ENCODE results near the gene AMBRA1. TPM values are rescaled to one million over a fixed set of nuclear protein-coding genes. Genes with fewer than 3 reads are reported as not detected.
A peak's percentile ranks its signal among the peaks of the same experiment; 100 is the strongest.

Gene AMBRA1, protein sequence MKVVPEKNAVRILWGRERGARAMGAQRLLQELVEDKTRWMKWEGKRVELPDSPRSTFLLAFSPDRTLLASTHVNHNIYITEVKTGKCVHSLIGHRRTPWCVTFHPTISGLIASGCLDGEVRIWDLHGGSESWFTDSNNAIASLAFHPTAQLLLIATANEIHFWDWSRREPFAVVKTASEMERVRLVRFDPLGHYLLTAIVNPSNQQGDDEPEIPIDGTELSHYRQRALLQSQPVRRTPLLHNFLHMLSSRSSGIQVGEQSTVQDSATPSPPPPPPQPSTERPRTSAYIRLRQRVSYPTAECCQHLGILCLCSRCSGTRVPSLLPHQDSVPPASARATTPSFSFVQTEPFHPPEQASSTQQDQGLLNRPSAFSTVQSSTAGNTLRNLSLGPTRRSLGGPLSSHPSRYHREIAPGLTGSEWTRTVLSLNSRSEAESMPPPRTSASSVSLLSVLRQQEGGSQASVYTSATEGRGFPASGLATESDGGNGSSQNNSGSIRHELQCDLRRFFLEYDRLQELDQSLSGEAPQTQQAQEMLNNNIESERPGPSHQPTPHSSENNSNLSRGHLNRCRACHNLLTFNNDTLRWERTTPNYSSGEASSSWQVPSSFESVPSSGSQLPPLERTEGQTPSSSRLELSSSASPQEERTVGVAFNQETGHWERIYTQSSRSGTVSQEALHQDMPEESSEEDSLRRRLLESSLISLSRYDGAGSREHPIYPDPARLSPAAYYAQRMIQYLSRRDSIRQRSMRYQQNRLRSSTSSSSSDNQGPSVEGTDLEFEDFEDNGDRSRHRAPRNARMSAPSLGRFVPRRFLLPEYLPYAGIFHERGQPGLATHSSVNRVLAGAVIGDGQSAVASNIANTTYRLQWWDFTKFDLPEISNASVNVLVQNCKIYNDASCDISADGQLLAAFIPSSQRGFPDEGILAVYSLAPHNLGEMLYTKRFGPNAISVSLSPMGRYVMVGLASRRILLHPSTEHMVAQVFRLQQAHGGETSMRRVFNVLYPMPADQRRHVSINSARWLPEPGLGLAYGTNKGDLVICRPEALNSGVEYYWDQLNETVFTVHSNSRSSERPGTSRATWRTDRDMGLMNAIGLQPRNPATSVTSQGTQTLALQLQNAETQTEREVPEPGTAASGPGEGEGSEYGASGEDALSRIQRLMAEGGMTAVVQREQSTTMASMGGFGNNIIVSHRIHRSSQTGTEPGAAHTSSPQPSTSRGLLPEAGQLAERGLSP (N-terminal part only)
- polyA plus RNA-seq (2012; rRNA removed): 10.0 and 10.4 TPM in 2 replicates
- 5.6 and 6.9 TPM in 2 replicates for polyA plus RNA-seq (2012; cell fraction: cytosol; rRNA removed)
- 9.9 and 11.9 TPM in 2 replicates for polyA plus RNA-seq (2012; cell fraction: nucleus; rRNA removed)

GRCh38 chr11:46593550-46594373, at the start of gene AMBRA1:
Gene AMBRA1 (minus strand): TSS chr11:46594023. CDS start chr11:46548380, 45,643 bp downstream.
- WGBS (ENCODE audit: low lambda C conversion rate): 3% methylated on average over 34 of the region's 54 CpGs
- H3K27ac ChIP-seq (ENCODE audit: low read depth in 2 of 2, low read length in 1 of 2): peak within 1 kb of the TSS; percentile 77 to 79
- DNase-seq: peak; percentile 86
- peaks cover 25% of the 10 kb centered on the region for H4K20me1 ChIP-seq (ENCODE audit: insufficient read depth)
- H3K4me2 ChIP-seq: peak within 1 kb of the TSS; percentile 74
- H3K36me3 ChIP-seq (replicated peaks in 1 of 2; ENCODE audit: control insufficient read depth in 1 of 2, insufficient read depth in 2 of 2, low read length in 1 of 2): no peaks in the 10 kb centered on the region
- peak within 1 kb of the TSS; percentile 100 for H2AFZ ChIP-seq (ENCODE audit: low read depth)
- H3K9ac ChIP-seq: peak within 1 kb of the TSS; percentile 94
- TF ChIP-seq, protein P1, sequence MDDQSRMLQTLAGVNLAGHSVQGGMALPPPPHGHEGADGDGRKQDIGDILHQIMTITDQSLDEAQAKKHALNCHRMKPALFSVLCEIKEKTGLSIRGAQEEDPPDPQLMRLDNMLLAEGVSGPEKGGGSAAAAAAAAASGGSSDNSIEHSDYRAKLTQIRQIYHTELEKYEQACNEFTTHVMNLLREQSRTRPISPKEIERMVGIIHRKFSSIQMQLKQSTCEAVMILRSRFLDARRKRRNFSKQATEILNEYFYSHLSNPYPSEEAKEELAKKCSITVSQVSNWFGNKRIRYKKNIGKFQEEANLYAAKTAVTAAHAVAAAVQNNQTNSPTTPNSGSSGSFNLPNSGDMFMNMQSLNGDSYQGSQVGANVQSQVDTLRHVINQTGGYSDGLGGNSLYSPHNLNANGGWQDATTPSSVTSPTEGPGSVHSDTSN (IDR thresholded peaks at IDR 0.05): peak; percentile 37
- TF ChIP-seq SIN3A (IDR thresholded peaks at IDR 0.05; ENCODE audit: borderline replicate concordance, low read depth, low read length) (0 out of 2 replicates have a peak, but pooled peaks have one; percentile 71), GATA2 (CRISPR knock-in tag; IDR thresholded peaks at IDR 0.05) (no peak), MXI1 (IDR thresholded peaks at IDR 0.05; ENCODE audit: low read depth, low read length) (peak; percentile 46; the same call in 1 of the 2 replicates), YY1 (IDR thresholded peaks at IDR 0.05; ENCODE audit: low read depth) (peak; percentile 81; the same call in 1 of the 2 replicates), NRF1 (IDR thresholded peaks at IDR 0.05; ENCODE audit: low read depth, low read length) (no peak), CHD2 (IDR thresholded peaks at IDR 0.05; ENCODE audit: low read length, partially characterized antibody) (peak; percentile 79), MAX (IDR thresholded peaks at IDR 0.05; ENCODE audit: low read depth) (peak; percentile 85), POLR2AphosphoS5 (IDR thresholded peaks at IDR 0.05; ENCODE audit: low read depth, low read length) (peak; percentile 84), FOXM1 (IDR thresholded peaks at IDR 0.05; ENCODE audit: low read depth) (no peak), TCF12 (IDR thresholded peaks at IDR 0.05) (no peak; the same call in 1 of the 2 replicates), CTCF (IDR thresholded peaks at IDR 0.05) (no peak), TAF1 (IDR thresholded peaks at IDR 0.05; ENCODE audit: borderline replicate concordance, low read depth, low read length) (peak; percentile 88), FOXJ3 (CRISPR knock-in tag; IDR thresholded peaks at IDR 0.05) (peak; percentile 81), ELF1 (IDR thresholded peaks at IDR 0.05) (0 out of 2 replicates have a peak, but pooled peaks have one; percentile 17)
- TF ChIP-seq, protein P2, sequence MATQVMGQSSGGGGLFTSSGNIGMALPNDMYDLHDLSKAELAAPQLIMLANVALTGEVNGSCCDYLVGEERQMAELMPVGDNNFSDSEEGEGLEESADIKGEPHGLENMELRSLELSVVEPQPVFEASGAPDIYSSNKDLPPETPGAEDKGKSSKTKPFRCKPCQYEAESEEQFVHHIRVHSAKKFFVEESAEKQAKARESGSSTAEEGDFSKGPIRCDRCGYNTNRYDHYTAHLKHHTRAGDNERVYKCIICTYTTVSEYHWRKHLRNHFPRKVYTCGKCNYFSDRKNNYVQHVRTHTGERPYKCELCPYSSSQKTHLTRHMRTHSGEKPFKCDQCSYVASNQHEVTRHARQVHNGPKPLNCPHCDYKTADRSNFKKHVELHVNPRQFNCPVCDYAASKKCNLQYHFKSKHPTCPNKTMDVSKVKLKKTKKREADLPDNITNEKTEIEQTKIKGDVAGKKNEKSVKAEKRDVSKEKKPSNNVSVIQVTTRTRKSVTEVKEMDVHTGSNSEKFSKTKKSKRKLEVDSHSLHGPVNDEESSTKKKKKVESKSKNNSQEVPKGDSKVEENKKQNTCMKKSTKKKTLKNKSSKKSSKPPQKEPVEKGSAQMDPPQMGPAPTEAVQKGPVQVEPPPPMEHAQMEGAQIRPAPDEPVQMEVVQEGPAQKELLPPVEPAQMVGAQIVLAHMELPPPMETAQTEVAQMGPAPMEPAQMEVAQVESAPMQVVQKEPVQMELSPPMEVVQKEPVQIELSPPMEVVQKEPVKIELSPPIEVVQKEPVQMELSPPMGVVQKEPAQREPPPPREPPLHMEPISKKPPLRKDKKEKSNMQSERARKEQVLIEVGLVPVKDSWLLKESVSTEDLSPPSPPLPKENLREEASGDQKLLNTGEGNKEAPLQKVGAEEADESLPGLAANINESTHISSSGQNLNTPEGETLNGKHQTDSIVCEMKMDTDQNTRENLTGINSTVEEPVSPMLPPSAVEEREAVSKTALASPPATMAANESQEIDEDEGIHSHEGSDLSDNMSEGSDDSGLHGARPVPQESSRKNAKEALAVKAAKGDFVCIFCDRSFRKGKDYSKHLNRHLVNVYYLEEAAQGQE (IDR thresholded peaks at IDR 0.05; ENCODE audit: low read depth, low read length): peak; percentile 70; the same call in 1 of the 2 replicates
- ChIA-PET CTCF (interaction anchor here (1.2 to 1.9 kb wide), 4 partner anchors 24 to 202 kb away, joined by 3 to 5 read pairs (median 4); partner anchors contain the start of genes ATG13 and CHRM4), POLR2A (interaction anchor here (0.8 to 1.4 kb wide), 7 partner anchors 14 to 107 kb away, joined by 3 to 7 read pairs (median 3); partner anchors contain the start of genes ARHGAP1 and ZNF408)
- H3K9me2 ChIP-seq: no peaks in the 10 kb centered on the region
- H3K4me1 ChIP-seq (ENCODE audit: control insufficient read depth in 1 of 2, insufficient read depth in 2 of 2, low read depth in 1 of 2, low read length in 1 of 2): peaks cover 3 to 30% of the 10 kb centered on the region in 2 experiments; a peak in 2 of 4 replicates
- H3F3A ChIP-seq (replicated peaks; ENCODE audit: insufficient read depth): peaks cover 14% of the 10 kb centered on the region
- H3K27me3 ChIP-seq (ENCODE audit: insufficient read depth): no peaks in the 10 kb centered on the region
- peak within 1 kb of the TSS; percentile 78 to 83 for H3K4me3 ChIP-seq (ENCODE audit: low read depth in 2 of 2, low read length in 1 of 2)
- no peaks in the 10 kb centered on the region for H3K9me3 ChIP-seq
- peaks cover 50% of the 10 kb centered on the region for H3K79me2 ChIP-seq (ENCODE audit: insufficient read depth)
